ENCODE measurements around the gene AP1S1.
"Not testable (repeated sequence)": the region's sequence is repeated elsewhere in the genome, so short reads cannot be mapped to it uniquely, and the experiment has no call there.

The AP1S1 gene

GRCh38 chr7:101186844-101187428, 32.7 kb downstream of the AP1S1 start:
- Histone ChIP-seq H3K36me3 (no peaks in the 10 kb centered on the region), H3K4me3 (no peak overlapping the region), H3K9me3 (no peaks in the 10 kb centered on the region), H3K27me3 (peaks cover 0 to 30% of the 10 kb centered on the region in 2 donors), H3K4me1 (no peaks in the 10 kb centered on the region), H3K27ac (no peak overlapping the region)
- intact Hi-C loops (cut with DNase I; ENCODE audit: low total_unique reads) = no loop called here
- TF ChIP-seq, protein P1, sequence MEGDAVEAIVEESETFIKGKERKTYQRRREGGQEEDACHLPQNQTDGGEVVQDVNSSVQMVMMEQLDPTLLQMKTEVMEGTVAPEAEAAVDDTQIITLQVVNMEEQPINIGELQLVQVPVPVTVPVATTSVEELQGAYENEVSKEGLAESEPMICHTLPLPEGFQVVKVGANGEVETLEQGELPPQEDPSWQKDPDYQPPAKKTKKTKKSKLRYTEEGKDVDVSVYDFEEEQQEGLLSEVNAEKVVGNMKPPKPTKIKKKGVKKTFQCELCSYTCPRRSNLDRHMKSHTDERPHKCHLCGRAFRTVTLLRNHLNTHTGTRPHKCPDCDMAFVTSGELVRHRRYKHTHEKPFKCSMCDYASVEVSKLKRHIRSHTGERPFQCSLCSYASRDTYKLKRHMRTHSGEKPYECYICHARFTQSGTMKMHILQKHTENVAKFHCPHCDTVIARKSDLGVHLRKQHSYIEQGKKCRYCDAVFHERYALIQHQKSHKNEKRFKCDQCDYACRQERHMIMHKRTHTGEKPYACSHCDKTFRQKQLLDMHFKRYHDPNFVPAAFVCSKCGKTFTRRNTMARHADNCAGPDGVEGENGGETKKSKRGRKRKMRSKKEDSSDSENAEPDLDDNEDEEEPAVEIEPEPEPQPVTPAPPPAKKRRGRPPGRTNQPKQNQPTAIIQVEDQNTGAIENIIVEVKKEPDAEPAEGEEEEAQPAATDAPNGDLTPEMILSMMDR (IDR thresholded peaks at IDR 0.05) = no peak
- no peak for DNase-seq

DNA sequence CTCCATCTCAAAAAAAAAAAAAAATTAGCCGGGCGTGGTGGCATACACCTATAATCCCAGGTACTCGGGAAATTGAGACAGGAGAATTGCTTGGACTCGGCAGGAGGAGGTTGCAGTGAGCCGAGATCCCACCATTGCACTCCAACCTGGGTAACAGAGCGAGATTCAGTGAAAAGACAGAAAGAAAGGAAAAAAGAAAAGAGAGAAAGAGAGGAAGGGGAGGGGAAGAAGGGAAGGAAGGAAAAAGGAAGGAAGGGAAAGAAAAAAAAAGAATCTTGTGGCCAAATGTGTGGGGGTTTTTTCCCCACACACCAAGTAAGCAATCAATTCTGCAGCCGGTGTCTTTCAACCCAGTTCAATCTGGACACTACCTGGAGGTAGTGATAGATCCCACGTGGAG, 34.8 kb downstream of the AP1S1 start:
- intact Hi-C loops (cut with DNase I; ENCODE audit: low total_unique reads) = no loop called here
- Histone ChIP-seq H3K4me3 (no peak overlapping the region), H3K9me3 (no peaks in the 10 kb centered on the region), H3K36me3 (no peaks in the 10 kb centered on the region), H3K27me3 (peaks cover 0 to 18% of the 10 kb centered on the region in 2 donors), H3K4me1 (no peaks in the 10 kb centered on the region), H3K27ac (no peak overlapping the region)
- no peak for DNase-seq
- TF ChIP-seq, protein P1 (IDR thresholded peaks at IDR 0.05) = no peak

GRCh38 chr7:101195884-101196283, 41.6 kb downstream of the AP1S1 start:
- intact Hi-C loops (cut with DNase I; ENCODE audit: low total_unique reads) = loop anchor here (10.0 kb wide), 2 partner anchors 51 to 121 kb away; no protein-coding TSS in a partner anchor
- no peaks in the 10 kb centered on the region for H3K9me3 ChIP-seq
- no peak for DNase-seq
- H3K36me3 ChIP-seq = no peaks in the 10 kb centered on the region
- no peak overlapping the region for H3K27ac ChIP-seq
- TF ChIP-seq, protein P1 (IDR thresholded peaks at IDR 0.05) = no peak
- no peaks in the 10 kb centered on the region for H3K4me1 ChIP-seq
- H3K27me3 ChIP-seq = peaks cover 0 to 62% of the 10 kb centered on the region in 2 donors
- H3K4me3 ChIP-seq = no peak overlapping the region

GRCh38 chr7:101197991-101198390, 43.7 kb downstream of the AP1S1 start:
- DNase-seq = no peak
- peaks cover 0 to 83% of the 10 kb centered on the region in 2 donors for H3K27me3 ChIP-seq
- H3K9me3 ChIP-seq = no peaks in the 10 kb centered on the region
- no peaks in the 10 kb centered on the region for H3K36me3 ChIP-seq
- H3K27ac ChIP-seq = no peak overlapping the region
- TF ChIP-seq, protein P1 (IDR thresholded peaks at IDR 0.05) = no peak
- H3K4me3 ChIP-seq = no peak overlapping the region
- intact Hi-C loops (cut with DNase I; ENCODE audit: low total_unique reads) = loop anchor here (10.0 kb wide), 2 partner anchors 53 to 123 kb away; no protein-coding TSS in a partner anchor
- peaks cover 0 to 11% (median 9%) of the 10 kb centered on the region in 4 donors for H3K4me1 ChIP-seq

DNA sequence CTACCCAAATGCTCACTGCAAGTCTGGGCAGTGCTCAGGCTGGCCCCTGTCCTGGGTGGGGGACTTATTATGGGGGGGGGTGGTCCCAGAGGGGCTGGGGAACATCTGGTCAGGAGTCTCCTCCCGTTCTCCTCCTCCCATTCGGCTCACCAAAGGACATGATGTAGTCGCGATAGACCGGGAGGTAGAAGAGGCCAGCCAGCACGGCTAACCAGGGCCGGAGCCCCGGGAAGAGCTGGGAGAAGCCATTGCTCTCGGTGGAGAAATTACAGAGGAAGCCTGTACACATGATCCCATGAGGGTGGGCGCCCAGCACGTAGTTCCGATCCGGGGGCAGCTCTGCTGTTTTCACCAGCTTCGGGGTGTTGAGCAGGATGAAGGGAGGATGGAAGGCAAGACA, 44.2 kb downstream of the AP1S1 start:
- TF ChIP-seq, protein P1 (IDR thresholded peaks at IDR 0.05) = no peak
- intact Hi-C loops (cut with DNase I; ENCODE audit: low total_unique reads) = loop anchor here (10.0 kb wide), 2 partner anchors 54 to 124 kb away; no protein-coding TSS in a partner anchor
- H3K27me3 ChIP-seq = peaks cover 0 to 83% of the 10 kb centered on the region in 2 donors
- H3K4me1 ChIP-seq = peaks cover 0 to 11% (median 9%) of the 10 kb centered on the region in 4 donors
- H3K27ac ChIP-seq = no peak overlapping the region
- no peak for DNase-seq
- no peaks in the 10 kb centered on the region for H3K9me3 ChIP-seq
- no peaks in the 10 kb centered on the region for H3K36me3 ChIP-seq
- no peak overlapping the region for H3K4me3 ChIP-seq

DNA sequence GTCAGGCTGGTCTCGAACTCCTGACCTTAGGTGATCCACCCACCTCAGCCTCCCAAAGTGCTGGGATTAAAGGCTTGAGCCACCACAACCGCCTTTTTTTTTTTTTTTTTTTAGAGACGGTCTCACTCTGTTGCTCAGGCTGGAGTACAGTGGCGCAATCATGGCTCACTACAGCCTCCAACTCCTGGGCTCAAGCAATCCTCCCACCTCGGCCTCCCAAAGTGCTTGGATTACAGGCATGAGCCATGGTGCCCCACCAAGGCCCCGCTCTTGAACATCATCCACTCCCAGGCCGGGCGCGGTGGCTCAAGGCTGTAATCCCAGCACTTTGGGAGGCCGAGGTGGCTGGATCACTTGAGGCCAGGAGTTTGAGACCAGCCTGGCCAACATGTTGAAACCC, 45.2 kb downstream of the AP1S1 start:
- intact Hi-C loops (cut with DNase I; ENCODE audit: low total_unique reads) = loop anchor here (10.0 kb wide), 2 partner anchors 55 to 125 kb away; no protein-coding TSS in a partner anchor
- DNase-seq, H3K9me3 ChIP-seq: not testable (repeated sequence)

More for the DNA sequence above, 45.2 kb downstream of the AP1S1 start:
- Histone ChIP-seq H3K27me3 (peaks cover 0 to 78% of the 10 kb centered on the region in 2 donors), H3K4me1 (peaks cover 0 to 11% (median 9%) of the 10 kb centered on the region in 4 donors)
- not testable (repeated sequence) for H3K4me3 ChIP-seq, H3K36me3 ChIP-seq, H3K27ac ChIP-seq

Data from tibial artery (tissue), 4 donors.